ENCODE data around the gene HOXA7.

HOXA7 gene

DNA sequence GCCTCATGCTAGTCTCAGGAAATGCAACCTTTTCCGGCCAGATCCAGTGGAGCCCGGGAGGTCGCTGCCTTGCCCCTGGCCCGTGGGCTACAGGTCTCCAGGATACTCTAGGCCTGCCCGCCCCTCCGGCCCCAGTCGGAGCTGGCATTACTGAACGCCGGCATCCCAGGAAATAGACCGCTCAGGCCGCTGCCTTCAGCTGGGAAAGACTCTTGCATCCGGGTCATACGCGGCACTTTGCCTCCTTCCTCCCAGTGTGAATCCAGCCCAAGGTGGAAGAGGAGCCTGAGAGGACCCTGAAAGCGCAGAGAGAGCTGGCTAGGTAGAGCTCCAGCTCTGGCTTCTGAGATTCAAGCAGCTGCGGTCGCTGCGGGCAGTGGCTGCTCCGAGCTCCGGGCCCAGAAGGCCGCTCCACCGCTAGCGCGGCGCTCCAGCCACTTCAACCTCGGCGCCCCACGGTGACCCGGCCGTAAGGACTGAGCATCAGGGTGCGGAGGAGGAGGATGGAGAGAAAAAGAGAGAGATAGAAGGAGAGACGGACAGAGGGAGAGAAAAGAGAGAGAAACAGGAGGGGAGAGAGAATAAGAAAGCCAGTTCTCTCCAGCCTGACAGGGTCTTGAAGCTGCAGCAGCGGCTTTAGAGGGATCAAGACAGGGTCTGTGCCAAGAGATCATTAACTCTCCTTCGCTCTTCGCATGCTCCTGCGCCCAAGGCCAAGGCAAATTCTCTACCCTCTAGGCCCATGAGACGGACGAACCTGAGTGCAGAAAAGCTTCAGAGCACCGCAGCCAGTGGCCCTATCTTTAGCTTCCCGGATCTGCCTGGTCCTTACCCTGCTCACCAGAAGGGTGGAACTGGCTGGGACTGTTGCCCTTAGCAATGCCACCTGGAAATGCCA lies 19.4 kb upstream of the HOXA7 start:
- Histone ChIP-seq H3K79me2 (ENCODE audit: control insufficient read depth, low read length) (no peaks in the 10 kb centered on the region), H3K27me3 (ENCODE audit: control insufficient read depth, low read length) (peaks cover 53% of the 10 kb centered on the region), H3F3A (ENCODE audit: control insufficient read depth, insufficient read depth) (peaks cover 3% of the 10 kb centered on the region; the same call in 1 of the 2 replicates), H3K4me3 (ENCODE audit: low read length) (no peak overlapping the region), H3K4me2 (ENCODE audit: low read length) (no peak overlapping the region), H3K36me3 (ENCODE audit: control insufficient read depth, low read length) (no peaks in the 10 kb centered on the region), H3K27ac (ENCODE audit: low read depth, low read length) (no peak overlapping the region), H3K9me2 (replicated peaks; ENCODE audit: control insufficient read depth, low read length) (no peaks in the 10 kb centered on the region), H3K9me3 (ENCODE audit: control insufficient read depth, insufficient read depth, low read length) (no peaks in the 10 kb centered on the region), H4K20me1 (ENCODE audit: control insufficient read depth, insufficient read depth, low read depth, low read length) (peaks cover under 1% of the 10 kb centered on the region; the same call in 1 of the 2 replicates), H3K4me1 (ENCODE audit: control insufficient read depth, low read length) (peaks cover 20% of the 10 kb centered on the region)
- TF ChIP-seq, protein P1, sequence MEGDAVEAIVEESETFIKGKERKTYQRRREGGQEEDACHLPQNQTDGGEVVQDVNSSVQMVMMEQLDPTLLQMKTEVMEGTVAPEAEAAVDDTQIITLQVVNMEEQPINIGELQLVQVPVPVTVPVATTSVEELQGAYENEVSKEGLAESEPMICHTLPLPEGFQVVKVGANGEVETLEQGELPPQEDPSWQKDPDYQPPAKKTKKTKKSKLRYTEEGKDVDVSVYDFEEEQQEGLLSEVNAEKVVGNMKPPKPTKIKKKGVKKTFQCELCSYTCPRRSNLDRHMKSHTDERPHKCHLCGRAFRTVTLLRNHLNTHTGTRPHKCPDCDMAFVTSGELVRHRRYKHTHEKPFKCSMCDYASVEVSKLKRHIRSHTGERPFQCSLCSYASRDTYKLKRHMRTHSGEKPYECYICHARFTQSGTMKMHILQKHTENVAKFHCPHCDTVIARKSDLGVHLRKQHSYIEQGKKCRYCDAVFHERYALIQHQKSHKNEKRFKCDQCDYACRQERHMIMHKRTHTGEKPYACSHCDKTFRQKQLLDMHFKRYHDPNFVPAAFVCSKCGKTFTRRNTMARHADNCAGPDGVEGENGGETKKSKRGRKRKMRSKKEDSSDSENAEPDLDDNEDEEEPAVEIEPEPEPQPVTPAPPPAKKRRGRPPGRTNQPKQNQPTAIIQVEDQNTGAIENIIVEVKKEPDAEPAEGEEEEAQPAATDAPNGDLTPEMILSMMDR (IDR thresholded peaks at IDR 0.05; ENCODE audit: low read depth, low read length, poor library complexity, severe bottlenecking) = no peak
- no peak for TF ChIP-seq EZH2phosphoT487 (IDR thresholded peaks at IDR 0.05; ENCODE audit: borderline replicate concordance, low read length)

DNA sequence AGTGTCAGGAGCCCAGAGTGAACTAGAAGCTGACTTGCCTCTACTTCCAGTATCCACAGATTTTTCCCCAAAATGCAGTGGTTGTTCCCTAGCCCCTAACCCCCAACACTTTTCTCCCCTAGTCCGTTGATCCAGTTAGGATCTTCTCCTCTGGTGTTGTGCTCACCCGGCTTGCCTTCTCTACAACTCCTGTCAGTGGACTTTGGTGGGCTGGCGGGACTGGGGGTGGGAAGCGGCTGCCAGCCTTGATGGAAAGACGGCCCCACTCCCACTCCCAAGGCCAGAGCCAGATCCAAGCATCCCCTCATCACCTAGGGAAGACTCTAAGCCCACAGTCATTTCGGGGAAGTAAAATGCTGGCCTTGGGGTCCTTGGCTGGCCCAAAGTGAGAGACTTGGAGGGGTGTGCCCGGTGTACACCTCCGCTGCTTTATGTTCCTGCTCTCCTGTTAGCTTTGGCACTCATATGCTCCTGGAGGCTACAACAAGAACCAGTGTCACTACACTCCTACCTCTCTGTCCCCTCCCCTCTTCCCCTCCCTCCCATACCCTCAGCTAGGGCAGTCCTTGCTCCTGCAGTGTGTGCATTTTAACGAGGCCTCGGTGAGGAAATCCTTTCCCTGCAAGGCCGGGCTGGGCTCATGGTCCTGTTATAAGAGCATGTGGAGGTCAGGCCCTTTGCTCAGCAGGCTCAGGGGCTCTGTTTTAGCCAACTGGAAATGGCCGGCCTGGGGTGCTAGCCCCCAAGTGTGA lies 18.6 kb upstream of the HOXA7 start:
- TF ChIP-seq, protein P1 (IDR thresholded peaks at IDR 0.05; ENCODE audit: low read depth, low read length, poor library complexity, severe bottlenecking) = no peak
- no peak for TF ChIP-seq EZH2phosphoT487 (IDR thresholded peaks at IDR 0.05; ENCODE audit: borderline replicate concordance, low read length)
- H3K9me3 ChIP-seq (ENCODE audit: control insufficient read depth, insufficient read depth, low read length) = no peaks in the 10 kb centered on the region
- H3K9me2 ChIP-seq (replicated peaks; ENCODE audit: control insufficient read depth, low read length) = no peaks in the 10 kb centered on the region
- peaks cover 10% of the 10 kb centered on the region for H3F3A ChIP-seq (ENCODE audit: control insufficient read depth, insufficient read depth)
- no peaks in the 10 kb centered on the region for H3K36me3 ChIP-seq (ENCODE audit: control insufficient read depth, low read length)
- peaks cover 4% of the 10 kb centered on the region; the same call in 1 of the 2 replicates for H4K20me1 ChIP-seq (ENCODE audit: control insufficient read depth, insufficient read depth, low read depth, low read length)
- peaks cover 55% of the 10 kb centered on the region for H3K27me3 ChIP-seq (ENCODE audit: control insufficient read depth, low read length)
- no peaks in the 10 kb centered on the region for H3K79me2 ChIP-seq (ENCODE audit: control insufficient read depth, low read length)
- no peak overlapping the region for H3K27ac ChIP-seq (ENCODE audit: low read depth, low read length)
- no peak overlapping the region for H3K4me2 ChIP-seq (ENCODE audit: low read length)
- no peak overlapping the region for H3K4me3 ChIP-seq (ENCODE audit: low read length)
- peaks cover 19% of the 10 kb centered on the region for H3K4me1 ChIP-seq (ENCODE audit: control insufficient read depth, low read length)

- Histone ChIP-seq H3K9me3 (ENCODE audit: control insufficient read depth, insufficient read depth, low read length) (no peaks in the 10 kb centered on the region), H3K4me2 (ENCODE audit: low read length) (peak within 1 kb of the TSS; percentile 73), H3K36me3 (ENCODE audit: control insufficient read depth, low read length) (no peaks in the 10 kb centered on the region), H3K27ac (ENCODE audit: low read depth, low read length) (no peak within 1 kb of the TSS), H3K79me2 (ENCODE audit: control insufficient read depth, low read length) (no peaks in the 10 kb centered on the region), H3F3A (ENCODE audit: control insufficient read depth, insufficient read depth) (peaks cover 10% of the 10 kb centered on the region), H3K27me3 (ENCODE audit: control insufficient read depth, low read length) (peaks cover 61% of the 10 kb centered on the region), H4K20me1 (ENCODE audit: control insufficient read depth, insufficient read depth, low read depth, low read length) (peaks cover 5% of the 10 kb centered on the region; the same call in 1 of the 2 replicates), H3K4me3 (ENCODE audit: low read length) (peak within 1 kb of the TSS; percentile 66), H3K4me1 (ENCODE audit: control insufficient read depth, low read length) (peaks cover 13% of the 10 kb centered on the region), H3K9me2 (replicated peaks; ENCODE audit: control insufficient read depth, low read length) (no peaks in the 10 kb centered on the region)
- TF ChIP-seq, protein P1 (IDR thresholded peaks at IDR 0.05; ENCODE audit: low read depth, low read length, poor library complexity, severe bottlenecking) = no peak
- no peak for TF ChIP-seq EZH2phosphoT487 (IDR thresholded peaks at IDR 0.05; ENCODE audit: borderline replicate concordance, low read length)
Observed at GRCh38 chr7:27173956-27174873, 17.7 kb upstream of the HOXA7 start, which contains the start of gene HOXA10. HOXA10 (minus strand) TSS chr7:27174320; CDS start chr7:27174306, 14 bp downstream.
